Breast epithelium (tissue), 4 donors: ENCODE results near the gene CMPK1. TPM values are rescaled to one million over a fixed set of nuclear protein-coding genes. Genes with fewer than 3 reads are reported as not detected.
A peak's percentile ranks its signal among the peaks of the same experiment; 100 is the strongest.

Experiments used
- DNase-seq, 2 donors: peaks; one replicate each; pipeline ENCODE4 v3.0.0-alpha.2; 2019; ENCODE audit warnings: low spot score in 2 of 2
- H3K27ac ChIP-seq, 2 donors: fragments of 200-600 bp; sonication (generic) in 1 of 2; one replicate each; pipeline ENCODE4 v1.5.1; 2016 to 2019; ENCODE audit warnings: mild to moderate bottlenecking in 1 of 2
- H3K27me3 ChIP-seq, 2 donors: fragments of 200-600 bp; sonication (generic) in 1 of 2; one replicate each; pipeline versions ENCODE4 v1.5.1 to v1.6.0; 2017 to 2019; ENCODE audit warnings: control low read depth in 1 of 2, mild to moderate bottlenecking in 1 of 2
- H3K36me3 ChIP-seq: fragments of 200-600 bp; one replicate; pipeline ENCODE4 v1.5.1; 2019
- H3K4me1 ChIP-seq, 2 donors: fragments of 200-600 bp; sonication (generic); one replicate each; pipeline ENCODE4 v1.5.1; 2016 to 2019; ENCODE audit warnings: control low read depth in 1 of 2
- H3K4me3 ChIP-seq, 3 donors: fragments of 200-600 bp; sonication (generic); 1 replicate in 2 of 3; 2 replicates in 1 of 3; pipeline ENCODE4 v1.5.1; 2016 to 2019; ENCODE audit warnings: mild to moderate bottlenecking in 3 of 3, moderate library complexity in 2 of 3
- H3K9me3 ChIP-seq, 2 donors: fragments of 200-600 bp; sonication (generic) in 1 of 2; one replicate each; pipeline ENCODE4 v1.5.1; 2016 to 2019; ENCODE audit warnings: control low read depth in 1 of 2
- POLR2A ChIP-seq: fragments of 450-650 bp; IDR thresholded peaks from one replicate; pipeline ENCODE4 v1.6.1; 2016; ENCODE audit warnings: antibody characterized with exemption, mild to moderate bottlenecking, moderate library complexity
- POLR2AphosphoS5 ChIP-seq, 3 donors: sonication (generic); formaldehyde crosslinking; IDR thresholded peaks; one replicate each; pipeline ENCODE4 v1.6.1; 2017; ENCODE audit warnings: antibody characterized with exemption in 3 of 3
- intact Hi-C: fragments of 100-400 bp; cut with DNase I; formaldehyde crosslinking; loops from one replicate; pipeline ENCODE4 v1.15.1; 2023; ENCODE audit warnings: low total_unique reads
- total RNA-seq, 3 donors: library from RNA; depleted of rRNA; stranded (reverse); fragments of >200 nt; gene quantifications; one replicate each; pipeline ENCODE4 v1.1.0, GENCODE V29; 2016
- TF ChIP-seq, protein P1 (sequence below), 3 donors: fragments of 450-650 bp; IDR thresholded peaks; one replicate each; pipeline ENCODE4 v1.5.1; 2016 to 2017; ENCODE audit warnings: antibody characterized with exemption in 3 of 3, mild to moderate bottlenecking in 3 of 3, moderate library complexity in 3 of 3

CMPK1 gene
- total RNA-seq, 3 donors from 2014 or later: 83.6 to 177 (median 130) TPM

- TF ChIP-seq POLR2A (no peak), POLR2AphosphoS5 (IDR thresholded peaks at IDR 0.05) (no peak)
- TF ChIP-seq, protein P1, sequence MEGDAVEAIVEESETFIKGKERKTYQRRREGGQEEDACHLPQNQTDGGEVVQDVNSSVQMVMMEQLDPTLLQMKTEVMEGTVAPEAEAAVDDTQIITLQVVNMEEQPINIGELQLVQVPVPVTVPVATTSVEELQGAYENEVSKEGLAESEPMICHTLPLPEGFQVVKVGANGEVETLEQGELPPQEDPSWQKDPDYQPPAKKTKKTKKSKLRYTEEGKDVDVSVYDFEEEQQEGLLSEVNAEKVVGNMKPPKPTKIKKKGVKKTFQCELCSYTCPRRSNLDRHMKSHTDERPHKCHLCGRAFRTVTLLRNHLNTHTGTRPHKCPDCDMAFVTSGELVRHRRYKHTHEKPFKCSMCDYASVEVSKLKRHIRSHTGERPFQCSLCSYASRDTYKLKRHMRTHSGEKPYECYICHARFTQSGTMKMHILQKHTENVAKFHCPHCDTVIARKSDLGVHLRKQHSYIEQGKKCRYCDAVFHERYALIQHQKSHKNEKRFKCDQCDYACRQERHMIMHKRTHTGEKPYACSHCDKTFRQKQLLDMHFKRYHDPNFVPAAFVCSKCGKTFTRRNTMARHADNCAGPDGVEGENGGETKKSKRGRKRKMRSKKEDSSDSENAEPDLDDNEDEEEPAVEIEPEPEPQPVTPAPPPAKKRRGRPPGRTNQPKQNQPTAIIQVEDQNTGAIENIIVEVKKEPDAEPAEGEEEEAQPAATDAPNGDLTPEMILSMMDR (IDR thresholded peaks at IDR 0.05): no peak
- Histone ChIP-seq H3K4me1 (no peaks in the 10 kb centered on the region), H3K27ac (no peak overlapping the region), H3K4me3 (no peak overlapping the region), H3K36me3 (no peaks in the 10 kb centered on the region), H3K27me3 (no peaks in the 10 kb centered on the region), H3K9me3 (no peaks in the 10 kb centered on the region)
- intact Hi-C loops: no loop called here
- DNase-seq: no peak
Measured at GRCh38 chr1:47386268-47386667, 52.7 kb downstream of the CMPK1 start.

- H3K27ac ChIP-seq: no peak overlapping the region
- intact Hi-C loops: no loop called here
Measured at GRCh38 chr1:47388030-47388890, 54.7 kb downstream of the CMPK1 start.

GRCh38 chr1:47388891-47389238 lies 55.3 kb downstream of the CMPK1 start:
- no peak overlapping the region for H3K27ac ChIP-seq
- DNase-seq: peak in 1 of 2 donors; percentile 58
- no peak overlapping the region for H3K4me3 ChIP-seq
- no peaks in the 10 kb centered on the region for H3K36me3 ChIP-seq
- intact Hi-C loops: no loop called here
- H3K9me3 ChIP-seq: no peaks in the 10 kb centered on the region
- no peaks in the 10 kb centered on the region for H3K4me1 ChIP-seq
- H3K27me3 ChIP-seq: no peaks in the 10 kb centered on the region
- TF ChIP-seq, protein P1 (IDR thresholded peaks at IDR 0.05): peak in 2 of 3 donors; percentile 47 to 66
- TF ChIP-seq POLR2A: no peak
- no peak for TF ChIP-seq POLR2AphosphoS5 (IDR thresholded peaks at IDR 0.05)

More at GRCh38 chr1:47388030-47388890, 54.7 kb downstream of the CMPK1 start:
- no peak for TF ChIP-seq POLR2AphosphoS5 (IDR thresholded peaks at IDR 0.05)
- TF ChIP-seq, protein P1 (IDR thresholded peaks at IDR 0.05): no peak
- TF ChIP-seq POLR2A: no peak
- no peak for DNase-seq
- Histone ChIP-seq H3K27me3 (no peaks in the 10 kb centered on the region), H3K4me1 (no peaks in the 10 kb centered on the region), H3K9me3 (no peaks in the 10 kb centered on the region), H3K4me3 (no peak overlapping the region), H3K36me3 (no peaks in the 10 kb centered on the region)

- TF ChIP-seq POLR2AphosphoS5 (IDR thresholded peaks at IDR 0.05) (no peak), POLR2A (no peak)
- TF ChIP-seq, protein P1 (IDR thresholded peaks at IDR 0.05): no peak
- no peaks in the 10 kb centered on the region for H3K9me3 ChIP-seq
- no peak overlapping the region for H3K27ac ChIP-seq
- DNase-seq: no peak
- no peak overlapping the region for H3K4me3 ChIP-seq
- intact Hi-C loops: no loop called here
- no peaks in the 10 kb centered on the region for H3K27me3 ChIP-seq
- no peaks in the 10 kb centered on the region for H3K36me3 ChIP-seq
- H3K4me1 ChIP-seq: no peaks in the 10 kb centered on the region
Measured at GRCh38 chr1:47389731-47390130, 56.1 kb downstream of the CMPK1 start.

GRCh38 chr1:47390843-47391242 lies 57.3 kb downstream of the CMPK1 start:
- no peak for DNase-seq
- no peak overlapping the region for H3K27ac ChIP-seq
- TF ChIP-seq, protein P1 (IDR thresholded peaks at IDR 0.05): no peak
- no peak for TF ChIP-seq POLR2A
- no peak for TF ChIP-seq POLR2AphosphoS5 (IDR thresholded peaks at IDR 0.05)
- H3K4me3 ChIP-seq: no peak overlapping the region
- H3K27me3 ChIP-seq: no peaks in the 10 kb centered on the region
- H3K9me3 ChIP-seq: no peaks in the 10 kb centered on the region
- no peaks in the 10 kb centered on the region for H3K36me3 ChIP-seq
- H3K4me1 ChIP-seq: no peaks in the 10 kb centered on the region
- intact Hi-C loops: no loop called here
